GM18526 (cell line): Measurements from ENCODE around the gene SEC22C.

Experiments
- POLR2A ChIP-seq: IDR thresholded peaks from 3 replicates; pipeline ENCODE4 v1.6.1; 2011; ENCODE audit not compliant: insufficient read length; ENCODE audit errors: extremely low read depth

Gene SEC22C

DNA sequence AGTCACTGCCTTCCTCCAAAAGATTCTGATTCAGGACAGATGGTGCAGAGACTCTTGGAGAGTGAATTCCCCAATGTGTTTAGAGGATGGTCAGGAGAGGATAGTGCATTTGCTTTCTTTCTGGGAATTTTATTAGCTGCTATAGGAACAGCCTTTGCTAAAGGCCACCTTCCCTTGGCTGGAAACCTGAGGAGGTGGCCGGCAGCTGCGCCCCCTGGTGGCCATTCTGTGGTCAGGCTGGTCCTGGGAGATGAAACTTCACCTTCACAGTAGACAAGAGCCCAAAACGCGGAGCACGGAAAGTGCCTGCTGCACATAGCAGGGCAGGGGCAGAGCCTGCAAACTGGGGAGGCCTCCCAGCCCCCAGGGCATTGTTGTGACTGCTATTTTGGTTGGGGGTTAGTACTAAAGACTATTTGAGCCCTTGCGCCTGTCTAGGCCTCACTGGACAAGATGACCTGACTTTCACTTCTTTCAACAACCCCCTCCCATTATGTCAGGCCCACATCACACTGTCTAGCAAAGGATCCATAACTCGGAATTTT, 34.3 kb downstream of the SEC22C start:
- no peak for TF ChIP-seq POLR2A

DNA sequence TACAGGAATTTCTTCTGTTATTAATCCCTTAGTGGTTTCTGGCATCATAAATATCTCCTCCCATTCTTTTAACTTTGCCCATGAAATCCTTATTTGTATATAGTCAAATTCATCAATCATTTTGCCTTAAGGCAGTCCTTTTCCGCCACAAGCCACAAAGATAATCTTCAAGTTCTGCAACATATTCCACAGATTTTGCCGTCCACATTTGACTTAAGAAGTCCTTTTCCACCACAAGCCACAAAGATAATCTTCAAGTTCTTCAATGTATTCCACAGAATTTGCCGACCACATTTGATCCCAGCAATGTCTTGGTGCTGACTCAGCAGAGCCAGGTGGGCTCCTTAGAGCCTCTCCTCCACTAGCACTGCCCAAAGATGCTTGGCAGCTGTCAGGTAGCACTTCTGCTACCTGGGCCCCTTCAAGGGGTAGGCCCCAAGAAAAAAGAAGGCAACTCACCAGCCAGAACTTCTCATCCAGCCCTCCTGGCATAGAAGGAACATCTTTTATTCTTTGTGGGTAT, 35.0 kb downstream of the SEC22C start:
- TF ChIP-seq POLR2A, result no peak

DNA sequence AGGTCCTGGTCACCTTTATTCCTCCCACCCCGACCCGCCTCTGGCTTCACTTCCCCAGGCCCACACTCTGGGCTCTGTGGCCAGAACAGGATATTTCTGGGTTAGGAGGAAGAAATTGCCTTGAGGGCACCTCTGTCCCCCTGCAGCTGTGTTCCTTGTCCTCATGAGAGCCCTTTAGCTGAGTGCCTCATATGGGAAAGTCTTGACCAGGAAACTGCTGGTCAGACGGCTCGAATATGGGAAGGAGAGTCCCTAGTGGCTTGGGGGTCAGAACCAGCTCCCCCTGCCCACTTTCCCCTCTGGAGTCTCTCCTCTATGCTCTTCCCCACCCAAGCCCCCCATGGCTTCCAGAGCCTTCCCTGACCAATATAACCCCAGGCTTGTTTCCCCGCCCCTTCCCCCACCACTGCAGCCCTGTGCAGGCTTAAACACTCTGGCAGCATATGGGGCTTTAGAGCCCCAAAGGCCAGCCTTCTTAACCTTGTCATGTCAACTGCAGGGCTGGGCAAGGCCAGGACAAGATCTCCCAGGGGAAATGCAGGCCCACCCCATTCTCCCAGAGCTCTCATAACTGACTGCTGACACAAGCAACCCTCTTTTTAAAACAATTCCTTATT, 36.4 kb downstream of the SEC22C start:
- no peak for TF ChIP-seq POLR2A

DNA sequence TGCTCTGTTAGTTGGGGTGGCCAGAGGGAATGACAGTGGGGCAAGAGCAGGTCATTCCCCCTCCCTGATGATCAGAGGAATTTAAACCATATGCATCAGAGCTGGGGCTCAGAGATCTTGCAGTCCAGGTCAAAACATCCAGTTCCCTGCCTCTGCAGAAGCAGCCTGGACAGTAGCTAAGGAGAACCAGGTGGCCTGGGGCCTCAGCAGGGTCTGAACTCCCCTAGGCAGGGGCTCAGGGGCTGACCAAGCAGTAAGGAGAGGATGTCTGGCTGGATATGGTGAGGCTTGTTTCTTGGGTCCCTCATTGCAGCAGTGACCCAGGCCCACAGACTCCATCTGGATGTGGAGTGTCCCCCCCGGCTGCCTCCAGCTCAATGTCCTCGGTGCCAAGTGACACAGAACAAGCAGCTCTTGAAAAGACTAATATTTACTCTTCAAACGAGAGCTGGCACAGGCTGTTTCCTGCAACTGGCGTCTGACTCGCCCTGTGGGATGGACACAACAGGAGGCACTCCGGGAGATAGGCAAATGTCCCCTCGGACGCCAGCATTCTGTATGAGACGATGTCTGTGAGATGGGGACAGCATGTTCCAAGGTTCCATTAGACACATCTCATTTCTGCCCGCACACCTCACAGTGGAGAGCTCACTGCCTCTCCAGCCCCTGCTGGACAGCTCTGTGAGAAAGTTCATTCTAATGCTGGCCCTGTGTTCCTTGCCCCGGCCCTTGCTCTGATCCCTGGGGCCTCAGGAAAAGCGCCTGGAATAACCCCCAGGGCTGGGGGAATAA, 37.1 kb downstream of the SEC22C start:
- no peak for TF ChIP-seq POLR2A

DNA sequence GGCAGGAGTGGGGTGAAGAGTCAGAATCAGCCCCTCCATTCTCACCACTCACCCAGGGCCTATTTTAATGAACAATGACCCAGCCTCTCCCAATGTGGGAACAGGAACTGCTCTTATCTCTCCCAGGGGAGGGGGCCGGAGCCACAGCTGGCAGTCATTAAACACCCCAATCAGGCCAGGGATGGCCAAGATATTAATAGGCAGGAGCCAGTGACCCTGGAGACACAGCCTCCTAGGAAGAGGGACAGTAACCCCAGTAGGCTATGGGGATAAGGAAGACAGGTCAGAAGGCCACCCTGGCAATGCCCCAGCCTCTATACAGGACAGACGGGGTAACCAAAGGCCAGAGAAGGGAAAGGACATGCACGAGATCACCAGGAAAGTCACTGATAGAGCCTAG, 40.7 kb downstream of the SEC22C start:
- TF ChIP-seq POLR2A, result no peak

DNA sequence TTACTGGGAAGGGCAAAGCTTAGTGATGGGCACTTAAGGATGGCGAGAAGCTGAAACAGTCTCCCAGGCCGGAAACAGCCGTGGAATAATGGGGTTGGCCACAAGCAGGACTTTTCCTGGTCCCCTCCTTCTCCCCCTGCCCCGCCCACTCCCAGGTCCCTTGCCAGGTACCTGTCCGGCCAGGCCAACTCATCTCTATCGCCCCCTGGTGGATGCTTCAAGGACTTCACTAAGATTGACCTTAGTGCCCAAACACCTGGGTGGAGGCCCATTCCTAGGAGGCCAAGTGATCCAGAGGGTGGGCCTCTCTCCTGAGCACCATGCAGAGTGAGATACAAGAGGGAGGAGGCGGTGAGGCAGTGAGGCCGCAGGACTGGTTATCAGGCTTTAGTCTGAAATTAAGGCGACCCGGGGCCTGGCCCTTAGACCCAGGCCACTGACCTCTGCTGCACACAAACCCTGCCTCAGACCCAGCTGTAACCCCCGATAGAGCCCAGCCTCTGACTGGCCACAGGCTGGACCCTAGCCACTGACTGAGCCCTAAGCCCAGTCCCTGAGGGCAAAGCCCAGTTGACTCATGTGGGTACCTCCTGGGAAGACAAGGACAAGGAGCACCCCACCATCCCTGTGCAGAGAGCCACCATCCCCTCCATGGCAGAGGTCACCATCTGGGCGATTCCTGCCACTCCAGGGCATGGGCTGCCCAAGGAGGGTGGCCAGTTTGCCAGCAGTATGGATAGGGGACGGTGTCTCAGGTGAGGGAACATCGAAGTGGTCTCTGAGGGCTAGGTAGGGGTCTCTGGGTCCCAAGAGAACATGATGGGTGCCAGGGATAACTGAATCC, 41.7 kb downstream of the SEC22C start:
- no peak for TF ChIP-seq POLR2A

DNA sequence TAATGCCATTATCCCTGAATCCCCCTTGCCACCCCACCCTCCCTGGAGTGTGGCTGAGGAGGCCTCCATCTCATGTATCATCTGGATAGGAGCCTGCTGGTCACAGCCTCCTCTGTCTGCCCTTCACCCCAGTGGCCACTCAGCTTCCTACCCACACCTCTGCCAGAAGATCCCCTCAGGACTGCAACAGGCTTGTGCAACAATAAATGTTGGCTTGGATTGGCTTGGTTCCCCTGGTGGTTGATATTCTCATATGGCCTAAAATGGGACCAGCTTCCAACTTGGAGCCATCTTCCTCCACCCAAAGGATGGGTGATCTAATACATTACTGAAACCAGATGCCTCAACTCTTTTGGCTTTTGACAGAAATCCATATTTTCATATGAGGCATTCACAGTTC, 44.4 kb downstream of the SEC22C start:
- TF ChIP-seq POLR2A, result no peak

DNA sequence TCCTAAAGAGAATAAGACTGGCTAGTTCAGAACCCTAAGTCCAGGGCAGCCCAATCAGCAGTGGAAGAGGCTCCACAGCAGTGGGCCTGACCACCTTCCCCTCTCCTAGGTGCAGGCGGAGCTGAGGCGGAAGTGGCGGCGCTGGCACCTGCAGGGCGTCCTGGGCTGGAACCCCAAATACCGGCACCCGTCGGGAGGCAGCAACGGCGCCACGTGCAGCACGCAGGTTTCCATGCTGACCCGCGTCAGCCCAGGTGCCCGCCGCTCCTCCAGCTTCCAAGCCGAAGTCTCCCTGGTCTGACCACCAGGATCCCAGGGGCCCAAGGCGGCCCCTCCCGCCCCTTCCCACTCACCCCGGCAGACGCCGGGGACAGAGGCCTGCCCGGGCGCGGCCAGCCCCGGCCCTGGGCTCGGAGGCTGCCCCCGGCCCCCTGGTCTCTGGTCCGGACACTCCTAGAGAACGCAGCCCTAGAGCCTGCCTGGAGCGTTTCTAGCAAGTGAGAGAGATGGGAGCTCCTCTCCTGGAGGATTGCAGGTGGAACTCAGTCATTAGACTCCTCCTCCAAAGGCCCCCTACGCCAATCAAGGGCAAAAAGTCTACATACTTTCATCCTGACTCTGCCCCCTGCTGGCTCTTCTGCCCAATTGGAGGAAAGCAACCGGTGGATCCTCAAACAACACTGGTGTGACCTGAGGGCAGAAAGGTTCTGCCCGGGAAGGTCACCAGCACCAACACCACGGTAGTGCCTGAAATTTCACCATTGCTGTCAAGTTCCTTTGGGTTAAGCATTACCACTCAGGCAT, 45.6 kb downstream of the SEC22C start:
- no peak for TF ChIP-seq POLR2A

DNA sequence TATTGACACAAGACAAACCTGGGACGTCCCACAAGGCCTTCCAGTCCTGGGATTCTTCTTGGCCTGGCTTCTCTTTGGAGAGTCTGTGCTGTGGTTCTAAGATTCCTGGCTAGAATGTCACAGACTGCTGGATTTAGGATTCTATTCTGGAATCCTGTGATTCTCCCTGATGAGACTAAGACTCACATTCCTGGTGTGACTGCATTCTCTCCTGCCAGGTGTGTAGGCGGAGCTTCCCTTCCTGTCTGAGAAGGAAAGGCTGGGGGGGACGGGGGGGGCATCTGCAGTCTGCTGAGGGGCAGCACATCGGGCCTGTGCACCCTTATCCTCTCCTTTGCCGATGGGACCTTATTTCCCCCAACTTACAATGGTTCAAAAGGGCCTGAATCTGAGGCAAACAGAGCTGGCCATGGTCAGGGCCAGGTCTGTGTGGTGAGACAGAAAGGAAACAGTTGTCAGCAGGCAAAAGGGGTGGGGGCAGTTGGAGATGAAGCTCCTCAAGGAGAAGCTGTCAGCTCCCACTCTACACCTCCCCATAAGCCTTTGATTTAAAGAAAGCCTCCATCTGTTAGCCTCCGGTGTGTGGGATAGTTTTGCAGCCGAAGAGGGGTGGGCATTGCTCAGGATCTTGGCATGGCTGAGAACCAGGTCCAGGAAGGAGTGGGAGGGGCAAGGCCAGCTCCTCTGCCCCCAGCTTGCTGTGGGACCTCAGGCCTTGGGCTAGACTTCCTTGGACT, 48.4 kb downstream of the SEC22C start:
- no peak for TF ChIP-seq POLR2A

DNA sequence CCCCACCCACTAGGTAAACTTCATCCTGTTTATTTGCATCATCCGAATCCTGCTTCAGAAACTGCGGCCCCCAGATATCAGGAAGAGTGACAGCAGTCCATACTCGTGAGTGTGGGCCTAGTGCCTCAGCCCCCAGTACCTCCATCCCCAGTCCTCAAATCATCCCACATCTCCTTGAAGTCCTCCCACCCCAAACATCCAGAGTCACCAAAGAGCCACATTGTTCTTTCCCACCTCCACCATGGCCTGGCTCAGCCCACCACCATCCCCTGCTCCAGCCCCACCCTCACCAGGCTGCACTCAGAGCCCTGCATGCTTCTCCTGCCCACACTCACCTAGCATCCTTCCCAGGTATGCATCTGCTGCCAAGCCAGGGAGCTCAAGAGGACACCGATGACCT, 49.5 kb downstream of the SEC22C start:
- TF ChIP-seq POLR2A, result no peak

DNA sequence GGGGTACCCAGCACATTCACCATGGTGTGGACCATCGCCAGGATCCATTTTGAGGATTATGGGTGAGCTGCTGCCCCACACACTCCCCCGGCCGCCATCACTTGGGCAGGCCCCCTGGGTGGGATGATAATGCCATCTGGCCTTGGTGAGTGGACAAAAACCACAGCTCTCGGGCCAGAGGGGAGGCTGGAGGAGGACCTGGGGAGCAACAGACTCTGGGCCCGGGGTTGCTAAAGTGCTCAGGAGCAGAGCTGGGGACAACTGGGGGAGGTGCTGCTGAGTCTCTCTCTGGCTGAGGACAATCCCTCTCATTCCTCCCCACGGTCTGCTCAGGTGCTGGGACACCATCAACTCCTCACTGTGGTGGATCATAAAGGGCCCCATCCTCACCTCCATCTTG, 50.3 kb downstream of the SEC22C start:
- no peak for TF ChIP-seq POLR2A

DNA sequence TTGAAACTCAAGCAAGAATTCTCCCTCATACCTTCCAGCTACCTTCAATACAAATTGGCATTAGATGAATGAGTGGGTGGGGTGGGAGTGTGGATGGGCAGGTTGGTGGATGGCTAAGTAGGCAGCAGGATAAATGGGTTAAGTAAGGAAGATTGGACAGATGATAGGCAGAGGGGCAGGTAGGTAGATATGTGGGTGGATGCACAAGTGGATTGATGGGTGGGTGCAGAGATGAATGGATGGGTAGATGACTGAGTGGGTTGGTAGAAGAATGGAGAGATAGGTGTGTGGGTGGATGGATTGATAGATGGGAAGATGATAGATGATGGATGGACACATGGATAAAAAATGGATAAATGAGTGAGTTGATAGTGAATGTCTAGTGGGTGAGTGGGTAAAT, 51.7 kb downstream of the SEC22C start:
- TF ChIP-seq POLR2A, result no peak

DNA sequence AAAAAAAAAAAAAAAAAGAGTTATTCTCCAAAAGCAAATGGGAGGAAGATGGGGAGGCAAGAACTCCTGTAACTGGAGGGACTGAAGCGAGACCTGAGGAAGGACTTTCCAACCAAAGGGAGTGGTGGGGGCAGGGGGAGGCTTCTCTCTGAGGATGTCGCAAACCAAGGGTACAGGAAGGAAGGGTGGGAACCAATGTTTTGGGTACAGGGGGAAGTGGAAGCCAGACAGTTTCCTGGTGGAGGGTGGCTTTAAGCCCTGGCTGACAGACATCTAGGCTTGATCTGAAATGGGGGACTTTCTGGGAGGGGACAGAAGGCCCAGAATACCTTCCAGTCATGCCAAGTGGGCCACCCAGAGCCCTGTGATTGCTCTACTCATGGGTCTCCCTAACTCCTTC, 52.3 kb downstream of the SEC22C start:
- no peak for TF ChIP-seq POLR2A

DNA sequence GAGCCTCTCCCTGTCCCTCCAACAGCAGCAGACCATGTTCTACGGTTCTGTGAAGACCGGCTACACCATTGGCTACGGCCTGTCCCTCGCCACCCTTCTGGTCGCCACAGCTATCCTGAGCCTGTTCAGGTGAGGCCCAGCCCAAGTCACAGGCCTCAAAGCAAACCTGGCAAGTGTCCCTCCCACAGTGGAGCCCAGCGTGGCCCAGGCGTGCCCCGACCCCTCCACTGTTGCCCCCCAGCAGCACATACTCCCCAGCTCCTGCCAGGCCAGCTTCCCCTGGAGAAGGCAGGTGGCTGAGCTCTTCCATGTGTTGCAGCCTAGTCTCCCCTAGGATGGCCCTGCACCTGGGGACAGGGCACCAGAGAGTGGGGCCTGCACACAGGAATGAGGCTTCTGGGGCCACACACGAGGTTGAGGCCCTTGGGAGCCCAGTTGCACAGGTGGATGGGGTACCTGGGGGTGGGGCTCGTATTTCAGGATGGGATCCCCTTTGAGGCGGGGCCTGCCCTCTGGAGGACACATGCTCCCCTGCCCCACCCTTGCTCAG, 54.3 kb downstream of the SEC22C start:
- TF ChIP-seq POLR2A, result no peak
